Heart right ventricle (tissue), 16 donors: ENCODE measurements around the gene TEKT2. TPM values are rescaled to one million over a fixed set of nuclear protein-coding genes. Genes with fewer than 3 reads are reported as not detected.

Experiments
- ATAC-seq, 8 donors: fragments of 200-7000 bp; cut with Tn5 transposase; one replicate each; pipeline ENCODE4 v1.9.1; 2020; ENCODE audit warnings: mild to moderate bottlenecking in 8 of 8, moderate library complexity in 8 of 8, moderate number of reproducible peaks in 1 of 8
- DNase-seq, 2 donors: peaks; one replicate each; pipeline ENCODE4 v3.0.0-alpha.2; 2020
- H3K27ac ChIP-seq, 10 donors: fragments of 200-600 bp; sonication (generic) in 2 of 10; one replicate each; pipeline versions ENCODE4 v1.5.0 to v1.8.0; 2020 to 2022; ENCODE audit warnings: mild to moderate bottlenecking in 3 of 10
- H3K27me3 ChIP-seq, 7 donors: fragments of 200-600 bp; one replicate each; pipeline ENCODE4 v1.8.0; 2021 to 2022; ENCODE audit warnings: mild to moderate bottlenecking in 2 of 7
- H3K36me3 ChIP-seq, 9 donors: fragments of 200-600 bp; sonication (generic) in 1 of 9; one replicate each; pipeline versions ENCODE4 v1.5.0 to v1.8.0; 2020 to 2022; ENCODE audit warnings: mild to moderate bottlenecking in 2 of 9
- H3K4me1 ChIP-seq, 9 donors: fragments of 200-600 bp; sonication (generic) in 1 of 9; one replicate each; pipeline versions ENCODE4 v1.5.0 to v1.8.0; 2020 to 2022; ENCODE audit warnings: mild to moderate bottlenecking in 4 of 9
- H3K4me3 ChIP-seq, 10 donors: fragments of 200-600 bp; sonication (generic) in 2 of 10; one replicate each; pipeline versions ENCODE4 v1.5.0 to v1.8.0; 2020 to 2022; ENCODE audit warnings: mild to moderate bottlenecking in 7 of 10, moderate library complexity in 2 of 10
- H3K9me3 ChIP-seq, 11 donors: fragments of 200-600 bp in 10 of 11; sonication (generic) in 2 of 11; one replicate each; pipeline versions ENCODE4 v1.5.0 to v1.8.0; 2013 to 2022; ENCODE audit warnings: mild to moderate bottlenecking in 2 of 11, control low read depth in 1 of 11, moderate library complexity in 1 of 11
- CTCF ChIP-seq, 9 donors: fragments of 200-600 bp; sonication (generic) in 2 of 9; IDR thresholded peaks; one replicate each; pipeline versions ENCODE4 v1.5.0 to v1.8.0; 2021 to 2022; ENCODE audit warnings: antibody characterized with exemption in 9 of 9, mild to moderate bottlenecking in 5 of 9, moderate library complexity in 1 of 9
- WGBS, 2 donors: extraction: QIAGEN DNeasy Blood & Tissue Kit; methylation state at CpG; one replicate each; pipeline ENCODE4 v1.1.7; 2013; ENCODE audit warnings: inconsistent platforms in 1 of 2; 5-methylcytosine and 5-hydroxymethylcytosine counted together
- intact Hi-C, 10 donors: fragments of 100-400 bp; cut with DNase I; formaldehyde crosslinking; loops; one replicate each; pipeline versions ENCODE4 v1.11.1 to v1.14.2; 2022
- polyA plus RNA-seq, 2 donors: library from polyadenylated mRNA; stranded (reverse); fragments of 200-250 nt; gene quantifications; one replicate each; pipeline ENCODE4 v1.2.3, GENCODE V29; 2013
- total RNA-seq, 10 donors: library from RNA; stranded (reverse); fragmentation: NEBNext Ultra II Directional in 3 of 10; extraction: Animal tissue kit (Norgen Biotek cat#: 25700) in 3 of 10; gene quantifications; one replicate each; pipeline versions ENCODE4 v1.2.1 to v1.2.4, GENCODE V29; 2021 to 2023
- donor health status: Arrhythmogenic right ventricular cardiomyopathy.
- donor health status: ischemic (EF 13 %, LVEDD 7.1; RV severe dilation, severe dysfunction).
- donor health status: healthy with polysubstance abuse.
- donor health status: DM: no; HTN: yes; CAD: no.
- donor health status: DM: no; HTN: no; CAD: no.
- donor health status: ischemic (EF 25% LVEDD 6.9; RV normal size, moderate dysfunction).
- donor health status: ischemic (EF 25% LVEDD 5.7; RV mildly dilated, moderate dysfunction).
- donor health status: healthy.
- donor health status: DM: yes; HTN: yes; CAD: no.
- donor health status: Ischemic cardiomyopathy.
- donor health status: ischemic (EF 35%, LVEDD 5.7; RV mildly dilated, moderate dysfunction).
- donor health status: nonischemic (EF 11% LVEDD 7.7; RV severe dilation, severe dysfunction).
- donor health status: DM: yes; HTN: yes; CAD: no.
- donor health status: PGD.
- donor health status: ischemic (EF 29% LVEDD 5.4; RV normal size, mild dysfunction).
- donor health status: nonischemic (EF 23%, LVEDD 6.1; RV moderate dilation, normal function).

The TEKT2 gene
- total and polyA plus RNA-seq, 12 donors: 0.06 TPM; not detected in 11

GRCh38 chr1:36122062-36123030, 38.5 kb downstream of the TEKT2 start:
- Histone ChIP-seq H3K4me3 (no peak overlapping the region), H3K9me3 (no peaks in the 10 kb centered on the region), H3K36me3 (no peaks in the 10 kb centered on the region), H3K27ac (peak overlapping the region in 1 of 10 donors; percentile 67), H3K4me1 (peaks cover 0 to 49% (median 5%) of the 10 kb centered on the region in 9 donors), H3K27me3 (peaks cover 0 to 33% (median 10%) of the 10 kb centered on the region in 7 donors)
- intact Hi-C loops: no loop called here
- DNase-seq (no peak), ATAC-seq (no peak)
- WGBS, 2 donors: 86 to 90% methylated on average over 12 of the region's 12 CpGs
- no peak for TF ChIP-seq CTCF (IDR thresholded peaks at IDR 0.05)

GRCh38 chr1:36123356-36123755, 39.5 kb downstream of the TEKT2 start:
- no peak for TF ChIP-seq CTCF (IDR thresholded peaks at IDR 0.05)
- 56 to 60% methylated on average over 8 of the region's 8 CpGs for WGBS, 2 donors
- no peak for DNase-seq
- Histone ChIP-seq H3K36me3 (no peaks in the 10 kb centered on the region), H3K9me3 (no peaks in the 10 kb centered on the region), H3K4me3 (peak overlapping the region in 1 of 10 donors; percentile 13), H3K27ac (peak overlapping the region in 1 of 10 donors; percentile 67), H3K4me1 (peaks cover 0 to 49% (median 5%) of the 10 kb centered on the region in 9 donors), H3K27me3 (peaks cover 0 to 33% (median 10%) of the 10 kb centered on the region in 7 donors)
- ATAC-seq: peak in 6 of 8 donors; percentile 23 to 52 (median 50)
- intact Hi-C loops: no loop called here

- no peak for DNase-seq
- intact Hi-C loops: no loop called here
- 23 to 29% methylated on average over 27 to 42 of the region's 42 CpGs for WGBS, 2 donors
- Histone ChIP-seq H3K9me3 (no peaks in the 10 kb centered on the region), H3K27me3 (peaks cover 0 to 33% (median 10%) of the 10 kb centered on the region in 7 donors), H3K4me1 (peaks cover 0 to 45% (median 5%) of the 10 kb centered on the region in 9 donors), H3K4me3 (peak overlapping the region in 4 of 10 donors; percentile 12 to 34 (median 20)), H3K36me3 (no peaks in the 10 kb centered on the region), H3K27ac (no peak overlapping the region)
- no peak for TF ChIP-seq CTCF (IDR thresholded peaks at IDR 0.05)
- peak in 1 of 8 donors; percentile 6 for ATAC-seq
Observed at GRCh38 chr1:36124404-36125128, 40.7 kb downstream of the TEKT2 start.
